Epidermal melanocyte (primary cell): Measurements from ENCODE around the gene CLTCL1.
"Not testable (repeated sequence)": the region's sequence is repeated elsewhere in the genome, so short reads cannot be mapped to it uniquely, and the experiment has no call there.

Experiments used
- DNase-seq: peaks from one replicate; pipeline ENCODE4 v3.0.0; 2011; ENCODE audit warnings: low spot score; ENCODE audit not compliant: insufficient read length

Gene CLTCL1

DNA sequence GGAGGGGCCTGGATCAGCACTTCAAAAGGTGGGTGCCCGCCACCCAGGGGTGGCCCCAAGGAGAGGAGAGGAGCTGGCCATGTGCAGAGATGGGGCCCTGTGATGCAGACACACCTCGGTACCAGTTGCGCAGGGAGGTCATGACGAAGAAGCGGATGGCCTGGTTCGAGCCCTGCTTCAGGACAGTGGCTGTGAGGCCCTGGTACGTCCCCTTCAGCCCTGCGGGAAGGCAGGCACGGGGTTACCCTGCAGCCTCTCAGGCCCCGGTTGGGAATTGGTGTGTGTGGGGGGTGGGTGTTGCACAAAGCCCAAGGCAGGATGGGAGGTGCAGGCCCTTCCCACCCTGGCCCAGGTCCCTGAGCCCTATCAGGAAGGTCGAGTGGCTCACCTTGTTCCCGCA, 114.8 kb downstream of the CLTCL1 start:
- no peak for DNase-seq

DNA sequence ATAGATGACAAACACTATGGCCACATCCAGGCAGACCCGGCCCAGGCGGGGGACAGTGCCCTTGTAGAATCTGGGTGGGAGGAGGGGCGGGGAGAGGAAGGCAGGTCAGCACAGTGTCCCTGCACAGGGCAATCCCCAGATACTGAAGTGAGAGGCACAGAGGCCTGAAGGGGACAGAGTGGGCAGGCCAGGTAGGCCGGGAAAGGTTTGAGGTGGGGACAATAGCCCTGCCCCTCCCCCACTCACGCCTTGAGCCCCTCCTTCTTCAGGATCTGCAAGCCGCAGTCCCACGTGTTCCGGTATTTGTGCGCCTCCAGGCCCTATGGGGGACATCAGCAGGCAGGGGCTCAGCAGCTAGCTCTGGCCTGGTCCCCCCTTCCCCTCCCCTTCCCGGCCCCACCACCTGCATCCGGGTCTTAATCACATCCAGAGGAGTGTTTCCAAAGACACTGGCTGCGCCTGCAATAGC, 115.3 kb downstream of the CLTCL1 start:
- no peak for DNase-seq

DNA sequence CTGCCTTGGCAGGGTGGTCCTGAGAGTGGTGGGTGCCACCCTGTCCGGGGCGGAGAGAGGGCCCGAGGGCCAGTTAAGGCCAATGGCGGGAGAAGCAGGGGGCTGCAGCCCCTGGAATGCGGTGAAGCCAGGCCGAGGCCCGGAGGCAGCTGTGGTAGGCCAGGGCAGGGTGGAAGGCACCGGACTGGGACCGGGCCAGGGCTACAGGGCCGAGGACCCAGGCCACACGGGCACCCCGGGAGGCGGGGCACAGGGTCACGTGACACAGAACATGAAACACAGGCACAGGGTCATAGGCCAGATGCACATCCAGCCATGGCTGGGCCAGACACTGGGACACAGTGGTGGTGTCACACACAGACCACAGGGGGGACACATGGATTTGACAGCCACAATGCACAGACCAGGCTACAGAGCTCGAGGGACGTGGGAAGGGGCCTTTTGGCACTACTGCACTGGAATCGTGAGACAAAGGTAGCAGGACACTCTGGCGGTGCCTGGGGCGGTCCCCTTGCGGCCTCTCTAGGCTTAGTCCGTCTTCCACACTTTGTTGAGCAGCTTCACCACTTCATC, 115.8 kb downstream of the CLTCL1 start:
- DNase-seq = no peak

DNA sequence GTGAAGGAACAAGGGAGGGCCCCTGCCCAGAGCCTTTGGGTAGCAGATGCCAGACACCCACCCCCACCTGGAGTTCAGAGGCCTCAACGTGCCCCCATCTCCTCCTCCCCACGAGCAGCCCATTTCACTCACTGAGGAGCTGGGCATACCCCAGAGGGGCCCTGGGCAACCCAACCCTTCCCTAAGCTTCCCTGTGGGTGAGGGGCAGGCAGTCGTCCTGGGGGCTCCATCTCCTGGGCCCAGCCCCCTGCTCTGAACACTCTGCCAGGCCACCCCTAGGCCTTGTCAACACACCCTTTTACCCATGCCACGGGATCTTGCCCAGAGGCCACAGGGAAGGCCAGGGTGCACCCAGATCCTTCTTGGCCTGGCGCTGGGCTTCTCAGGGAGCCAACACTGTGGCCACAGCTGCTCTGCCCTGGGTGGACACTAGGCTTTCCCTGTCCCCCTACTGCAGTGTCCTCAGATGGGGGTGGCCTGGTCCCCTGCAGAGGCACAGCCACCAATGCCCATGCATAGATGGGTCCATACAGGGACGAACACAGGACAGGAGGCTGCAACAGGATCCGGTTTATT, 116.4 kb downstream of the CLTCL1 start:
- no peak for DNase-seq

DNA sequence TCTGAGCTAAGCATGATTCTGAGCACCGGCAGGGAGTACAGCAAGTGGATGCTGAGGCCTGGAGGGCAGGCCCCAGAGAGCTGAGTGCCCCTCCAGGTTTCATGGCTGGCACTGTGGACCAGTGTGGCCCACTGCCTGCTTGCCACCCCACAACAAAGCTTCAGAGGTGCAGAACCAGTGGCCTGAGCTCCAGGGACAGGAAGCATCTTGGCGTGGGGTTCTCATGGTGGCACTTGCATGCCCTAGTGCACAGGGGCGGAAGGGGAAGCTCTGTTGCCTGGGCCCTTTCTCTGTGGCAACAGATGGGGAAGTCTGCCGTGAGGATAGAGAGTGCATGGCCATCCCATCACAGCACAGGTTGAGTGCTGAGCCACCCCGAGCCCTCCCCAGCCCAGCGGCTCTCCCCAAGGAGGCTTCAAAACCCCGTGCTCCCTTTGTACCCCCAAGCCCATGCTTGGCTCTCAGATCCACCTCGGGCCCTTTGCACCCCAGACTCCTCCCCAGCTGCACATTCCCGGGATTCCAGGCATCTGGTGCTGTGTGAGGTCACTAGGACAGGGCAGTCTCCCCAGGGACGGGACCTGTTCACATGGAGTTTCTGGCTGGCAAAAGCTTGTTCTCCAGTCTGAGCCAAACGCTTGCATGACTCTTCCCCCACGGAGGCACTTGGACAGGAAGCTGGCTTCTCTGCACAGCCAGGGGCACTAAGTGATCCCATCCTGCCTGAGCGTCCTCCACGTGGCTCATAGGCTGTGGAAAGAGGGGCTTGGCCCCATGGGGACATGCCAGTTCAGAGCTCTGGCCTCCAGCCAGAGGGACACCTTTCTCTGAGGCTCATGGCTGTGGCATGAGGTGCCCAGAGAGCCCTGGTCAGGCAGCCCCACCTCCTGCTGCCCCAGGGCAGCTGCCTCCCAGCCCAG, 117.2 kb downstream of the CLTCL1 start:
- no peak for DNase-seq

DNA sequence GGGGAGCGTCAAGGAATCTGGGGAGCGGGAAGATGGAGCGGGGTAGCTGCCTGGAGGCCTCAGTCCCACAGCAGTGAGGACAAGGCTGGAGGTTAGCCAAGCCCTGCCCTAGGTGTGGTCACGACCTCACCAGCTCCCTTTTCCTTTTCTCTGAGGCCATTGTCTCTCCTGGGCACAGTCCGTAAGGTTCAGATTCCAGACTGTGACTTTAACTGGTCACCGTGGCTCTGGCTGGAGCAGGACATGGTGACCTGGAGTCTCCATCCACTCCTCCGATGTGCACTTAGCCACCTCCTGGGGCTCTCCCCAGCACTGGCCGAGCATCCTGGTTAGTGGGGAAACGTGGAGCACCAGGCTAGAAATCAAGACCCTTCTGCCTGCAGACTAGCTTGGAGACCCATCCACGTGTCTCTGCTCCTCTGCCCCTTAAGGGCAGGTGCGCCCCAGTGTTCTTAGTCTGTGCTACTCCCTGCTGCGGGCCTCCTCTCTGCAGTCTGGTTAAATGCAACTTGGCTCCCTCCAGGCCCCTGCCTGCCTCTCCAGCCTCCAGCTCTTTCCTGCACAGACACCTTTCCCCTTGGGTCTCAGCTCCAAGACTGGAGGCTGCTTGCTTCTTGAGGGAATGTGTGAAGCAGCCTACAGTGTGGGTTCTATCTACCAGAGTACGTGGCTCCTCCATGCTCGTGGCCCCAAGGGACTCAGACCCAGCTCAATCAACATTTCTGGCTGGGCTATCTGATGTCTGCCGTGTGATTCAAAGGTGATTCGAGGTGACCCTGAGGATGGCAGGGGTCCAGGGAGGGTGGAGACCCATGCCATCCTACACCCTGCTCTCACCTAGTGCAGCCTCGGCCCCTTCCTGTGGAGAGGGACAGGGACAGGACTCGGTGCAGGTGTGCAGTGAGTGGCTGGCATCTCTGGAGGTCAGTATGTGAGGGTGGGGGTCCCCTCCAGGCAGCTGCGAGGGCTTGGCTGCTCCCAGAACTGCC, 118.2 kb downstream of the CLTCL1 start:
- DNase-seq = no peak

DNA sequence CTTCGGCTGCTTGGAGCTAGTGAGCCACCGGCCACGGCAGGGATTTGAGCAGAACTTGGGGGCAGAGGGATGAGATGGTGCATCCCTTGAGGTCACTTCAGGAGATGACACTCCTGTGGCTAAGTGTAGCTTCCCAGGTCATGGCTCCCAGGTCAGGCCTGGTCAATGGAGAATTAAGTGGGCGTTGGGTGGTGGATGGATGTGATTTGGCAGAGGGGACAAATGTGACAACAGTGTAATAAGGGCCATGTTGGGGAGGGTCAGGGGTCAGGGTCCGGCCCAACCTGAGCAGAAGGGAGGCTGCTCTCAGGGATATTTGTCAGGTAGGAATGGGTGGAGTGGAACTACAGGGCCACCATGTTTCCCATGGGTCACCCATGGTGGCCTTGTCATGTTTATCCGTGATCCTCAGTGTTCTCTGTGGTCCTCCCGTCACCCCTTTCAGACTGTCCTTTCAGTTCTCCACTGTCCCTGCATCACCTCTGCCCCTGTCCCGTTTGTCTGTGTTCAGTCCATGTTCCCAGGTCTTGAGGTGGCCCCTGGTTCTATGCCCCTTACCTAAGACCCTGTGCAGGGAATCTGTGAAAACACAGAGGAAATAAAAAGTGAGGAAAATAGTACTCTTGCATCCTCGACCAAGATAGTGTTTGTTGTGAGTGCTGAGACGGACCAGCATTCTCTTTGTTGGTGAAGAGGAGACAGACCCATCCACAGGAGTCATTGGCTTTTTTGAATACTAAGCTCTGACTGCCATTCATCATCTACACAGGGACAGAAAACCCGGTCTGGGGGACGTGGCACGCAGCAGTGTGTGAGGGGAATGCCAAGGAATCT, 119.1 kb downstream of the CLTCL1 start:
- no peak for DNase-seq

DNA sequence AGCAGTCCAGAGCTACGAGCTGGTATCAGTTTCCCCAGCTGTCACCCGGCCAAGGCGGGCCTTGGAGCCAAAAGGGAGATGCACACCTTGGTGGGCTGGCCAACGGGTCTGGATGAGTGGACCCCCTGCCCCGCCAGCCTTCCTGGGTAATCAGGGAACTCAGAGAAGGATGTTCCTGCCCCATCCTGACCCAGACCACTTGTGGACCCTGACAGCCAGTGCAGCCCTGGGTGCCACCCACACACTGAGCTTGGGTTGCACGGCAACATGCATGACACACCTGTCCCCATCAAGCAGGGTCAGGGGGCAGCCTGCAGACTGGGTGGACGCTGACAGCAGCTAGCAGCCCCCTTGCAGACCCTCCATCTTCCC, 121.6 kb downstream of the CLTCL1 start:
- no peak for DNase-seq

DNA sequence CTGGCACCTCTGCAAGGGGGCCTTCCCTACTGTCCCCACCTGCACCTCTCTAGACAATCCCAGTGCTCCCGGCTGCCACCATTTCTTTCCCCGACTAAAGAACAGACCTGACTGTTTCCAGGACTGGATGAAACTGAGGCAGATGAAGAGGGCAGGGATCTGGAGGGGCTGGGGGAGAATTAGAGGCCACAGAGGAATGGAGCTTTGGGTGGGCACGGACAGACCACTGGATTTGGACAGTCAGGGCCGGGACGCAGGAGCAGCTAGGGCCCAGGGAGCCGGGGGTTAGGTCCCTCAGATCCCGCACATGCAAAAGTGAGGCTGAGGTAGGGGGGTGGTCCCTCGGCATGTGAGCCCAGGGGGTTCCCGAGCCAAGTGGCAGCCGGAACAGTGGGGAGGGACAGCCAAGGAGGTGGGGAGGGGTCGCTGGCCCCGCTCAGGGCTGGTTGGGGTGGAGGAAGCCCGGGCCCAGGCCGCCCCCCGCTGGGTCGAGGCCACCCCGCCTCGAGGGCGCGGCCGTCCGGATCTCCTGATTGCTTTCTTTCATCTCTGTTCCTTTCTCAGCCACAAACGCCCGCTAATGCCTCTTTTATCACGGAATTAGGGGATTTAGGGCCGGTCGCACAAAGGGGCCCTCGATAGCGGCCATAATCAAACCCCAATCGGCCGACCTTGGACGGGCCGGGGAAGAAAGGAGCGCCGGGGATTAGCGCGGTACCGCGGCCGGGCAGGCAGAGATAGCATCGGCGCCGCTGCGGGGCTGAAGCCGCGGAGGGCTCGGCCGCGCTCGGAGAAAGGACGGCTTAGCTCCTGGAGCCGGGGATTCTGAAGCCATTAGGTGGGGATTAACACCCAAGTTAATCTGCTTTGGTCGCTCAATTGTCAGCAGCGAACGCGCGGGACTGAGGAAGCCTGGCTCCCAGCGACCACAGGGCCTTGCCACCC, 122.2 kb downstream of the CLTCL1 start:
- DNase-seq = no peak

DNA sequence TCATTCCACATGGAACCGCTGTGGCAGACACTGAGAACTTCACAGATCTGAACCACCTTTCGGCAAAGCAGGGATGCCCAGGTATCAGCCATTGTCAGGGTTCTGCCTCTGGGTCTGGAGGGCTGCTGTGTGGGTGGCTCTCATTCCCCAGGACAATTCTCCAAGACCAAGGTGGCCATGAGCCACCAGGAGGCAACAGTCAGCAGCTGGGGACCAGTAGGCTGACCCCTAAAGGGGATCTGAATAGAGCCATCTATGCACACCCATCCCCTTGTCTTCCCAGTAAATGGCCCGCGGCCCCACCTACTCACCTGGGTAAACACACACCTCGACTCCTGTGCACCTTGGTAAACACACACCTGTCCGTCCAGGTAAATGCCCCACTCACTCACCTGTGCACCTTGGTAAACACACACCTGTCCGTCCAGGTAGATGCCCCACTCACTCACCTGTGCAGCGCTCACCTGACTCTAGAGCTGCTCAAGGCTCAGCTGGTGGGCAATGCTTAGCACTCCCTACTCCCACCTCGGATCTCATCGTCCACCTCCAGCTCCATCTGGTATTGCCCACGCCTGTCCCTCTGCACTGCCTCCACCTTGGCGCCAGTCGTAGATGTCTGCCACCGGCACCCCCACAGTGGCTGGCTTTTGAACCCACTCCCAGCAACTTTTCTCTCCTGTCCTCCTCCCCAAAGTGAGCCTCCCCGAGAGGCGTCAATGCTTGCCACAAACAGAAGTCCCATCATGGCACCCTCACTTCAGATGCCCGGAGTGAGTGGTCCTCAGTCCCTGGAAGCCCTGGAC, 123.2 kb downstream of the CLTCL1 start:
- DNase-seq = no peak

DNA sequence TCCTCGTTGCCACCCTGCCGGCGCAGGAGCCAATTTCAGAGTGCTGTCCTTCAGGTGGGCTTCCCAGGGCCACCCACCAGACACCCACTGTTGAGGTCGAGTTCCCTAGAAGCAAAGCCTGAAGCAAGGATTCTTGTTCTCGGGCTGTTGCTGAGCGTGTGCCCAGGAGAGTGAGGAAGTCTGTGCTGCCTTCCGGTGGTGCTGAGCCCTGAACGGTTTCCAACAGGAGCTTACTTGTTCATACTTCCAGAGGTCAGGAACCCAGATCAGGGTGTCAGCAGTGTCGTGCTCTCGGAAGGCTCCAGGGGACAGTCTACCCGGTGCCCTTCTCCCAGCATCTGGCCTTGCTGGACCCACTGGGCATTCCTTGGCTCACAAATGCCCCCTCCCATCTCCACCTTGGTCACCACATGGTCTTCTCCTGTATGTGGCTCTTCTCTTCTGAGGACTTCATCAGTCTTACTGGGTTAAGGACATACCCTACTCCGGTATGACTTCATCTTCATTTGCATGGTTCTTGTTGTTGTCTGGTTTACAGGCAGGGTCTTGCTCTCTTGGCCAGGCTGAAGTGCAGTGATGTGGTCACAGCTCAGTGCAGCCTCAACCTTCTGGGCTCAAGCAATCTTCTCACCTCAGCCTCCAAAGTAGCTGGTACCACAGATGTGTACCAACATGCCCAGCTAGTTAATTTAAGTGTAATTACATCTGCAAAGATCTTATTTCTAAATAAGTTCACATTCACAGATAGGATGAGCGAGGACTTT, 124.2 kb downstream of the CLTCL1 start:
- DNase-seq = no peak

DNA sequence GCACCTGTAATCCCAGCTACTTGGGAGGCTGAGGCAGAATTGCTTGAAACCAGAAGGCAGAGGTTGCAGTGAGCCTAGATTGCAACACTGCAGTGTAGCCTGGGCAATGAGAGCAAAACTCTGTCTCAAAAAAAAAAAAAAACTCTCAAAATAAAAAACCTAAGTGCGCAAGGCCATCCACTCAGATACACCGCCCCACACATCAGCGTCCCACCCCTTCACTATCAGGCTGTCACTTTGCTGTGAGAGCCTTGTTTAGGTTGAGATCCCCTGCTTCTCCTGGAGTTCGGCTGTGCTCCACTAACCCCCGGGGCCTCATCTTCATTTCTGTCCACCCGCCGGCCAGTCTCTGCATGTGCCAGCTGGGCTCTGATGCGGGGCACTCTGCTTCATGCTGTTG, 125.1 kb downstream of the CLTCL1 start:
- no peak for DNase-seq

DNA sequence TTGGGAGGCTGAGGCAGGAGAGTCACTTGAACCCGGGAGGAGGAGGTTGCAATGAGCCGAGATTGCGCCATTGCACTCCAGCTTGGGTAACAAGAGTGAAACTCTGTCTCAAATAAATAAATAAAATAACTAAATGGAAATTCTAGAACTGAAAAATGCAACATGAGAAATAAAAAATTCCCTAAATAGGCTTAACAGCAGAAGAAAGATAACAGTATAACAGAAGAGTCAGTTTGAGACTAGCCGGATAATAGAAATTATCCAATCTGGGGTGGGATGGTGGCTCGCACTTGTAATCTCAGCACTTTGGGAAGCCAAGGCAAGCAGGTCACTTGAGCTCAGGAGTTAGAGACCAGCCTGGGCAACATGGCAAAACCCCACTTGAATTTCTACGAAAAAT, 127.1 kb downstream of the CLTCL1 start:
- no peak for DNase-seq

DNA sequence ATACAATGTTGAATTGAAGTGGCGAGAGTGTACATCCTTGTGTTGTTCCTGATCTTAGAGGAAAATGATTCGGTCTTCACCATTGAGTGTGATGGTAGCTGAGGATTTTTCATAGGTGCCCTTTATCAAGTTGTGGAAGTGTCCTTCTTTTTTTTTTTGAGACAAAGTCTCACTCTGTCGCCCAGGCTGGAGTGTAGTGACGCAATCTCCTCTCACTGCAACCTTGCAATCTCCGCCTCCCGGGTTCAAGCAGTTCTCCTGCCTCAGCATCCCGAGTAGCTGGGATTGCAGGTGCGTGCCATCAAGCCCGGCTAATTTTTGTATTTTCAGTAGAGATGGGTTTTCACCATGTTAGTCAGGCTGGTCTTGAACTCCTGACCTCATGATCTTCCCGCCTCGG, 132.9 kb downstream of the CLTCL1 start:
- DNase-seq = not testable (repeated sequence)

DNA sequence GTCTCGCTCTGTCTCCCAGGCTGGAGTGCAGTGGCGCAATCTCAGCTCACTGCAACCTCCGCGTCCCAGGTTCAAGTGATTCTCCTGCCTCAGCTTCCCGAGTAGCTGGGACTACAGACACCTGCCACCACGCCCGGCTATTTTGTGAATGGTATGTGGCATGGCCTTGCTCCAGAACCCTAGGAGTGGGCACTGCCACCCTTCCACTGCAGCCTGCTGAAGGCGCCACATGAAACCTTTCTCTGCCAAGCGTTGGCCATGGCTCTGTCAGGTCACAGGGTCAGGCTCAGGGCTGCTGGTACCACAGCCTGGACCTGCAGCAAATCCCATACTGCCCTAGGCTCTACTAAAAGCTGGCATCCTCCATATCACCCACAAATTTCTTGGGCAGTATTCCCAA, 135.4 kb downstream of the CLTCL1 start:
- DNase-seq = not testable (repeated sequence)

DNA sequence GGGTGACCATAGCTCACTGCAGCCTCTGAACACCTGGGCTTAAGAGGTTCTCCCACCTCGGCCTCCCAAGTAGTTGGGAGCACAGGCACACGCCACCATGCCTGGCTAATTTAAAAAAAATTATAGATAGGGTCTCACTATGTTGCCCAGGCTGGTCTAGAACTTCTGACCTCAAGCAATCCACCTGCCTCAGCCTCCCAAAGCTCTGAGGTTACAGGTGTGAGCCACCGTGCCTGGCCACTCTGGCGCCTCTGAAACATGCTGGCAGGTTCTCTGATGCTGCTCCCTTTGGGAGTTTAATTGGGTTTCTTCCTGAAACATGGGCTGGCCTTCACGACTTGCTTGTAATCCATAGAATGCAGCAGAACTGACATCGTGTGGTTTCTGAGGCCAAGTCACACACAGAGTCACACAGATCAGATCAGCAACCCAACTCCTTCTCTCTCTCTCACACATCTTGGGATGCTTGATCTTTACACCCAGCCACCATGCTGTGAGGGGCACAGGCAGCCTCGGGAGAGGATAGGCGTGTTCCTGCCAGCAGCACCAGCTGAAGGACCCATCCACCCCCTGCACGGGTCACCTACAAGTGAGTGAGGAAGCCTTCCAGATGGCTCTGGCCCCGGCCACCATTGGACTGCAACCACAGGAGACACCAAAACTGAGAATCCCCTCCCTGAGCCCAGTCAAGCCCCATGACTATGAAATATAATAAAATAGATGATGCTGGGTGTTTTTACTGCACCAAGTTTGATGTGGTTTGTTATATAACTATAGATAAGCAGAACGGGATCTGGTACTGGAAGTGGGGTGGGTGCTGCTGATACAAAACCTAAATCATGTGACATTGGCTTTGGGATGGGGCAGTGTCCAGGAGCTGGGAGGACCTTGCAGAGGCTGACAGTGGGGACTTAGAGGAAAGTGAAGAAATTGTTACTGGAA, 138.3 kb downstream of the CLTCL1 start:
- no peak for DNase-seq
